HG03139 (cell line): ENCODE results near the gene GPC1.

Experiments
- ATAC-seq: cut with Tn5 transposase; IDR thresholded peaks from one replicate; pipeline ENCODE4 v1.9.1; 2021; ENCODE audit not compliant: unreplicated experiment

GPC1 gene

DNA sequence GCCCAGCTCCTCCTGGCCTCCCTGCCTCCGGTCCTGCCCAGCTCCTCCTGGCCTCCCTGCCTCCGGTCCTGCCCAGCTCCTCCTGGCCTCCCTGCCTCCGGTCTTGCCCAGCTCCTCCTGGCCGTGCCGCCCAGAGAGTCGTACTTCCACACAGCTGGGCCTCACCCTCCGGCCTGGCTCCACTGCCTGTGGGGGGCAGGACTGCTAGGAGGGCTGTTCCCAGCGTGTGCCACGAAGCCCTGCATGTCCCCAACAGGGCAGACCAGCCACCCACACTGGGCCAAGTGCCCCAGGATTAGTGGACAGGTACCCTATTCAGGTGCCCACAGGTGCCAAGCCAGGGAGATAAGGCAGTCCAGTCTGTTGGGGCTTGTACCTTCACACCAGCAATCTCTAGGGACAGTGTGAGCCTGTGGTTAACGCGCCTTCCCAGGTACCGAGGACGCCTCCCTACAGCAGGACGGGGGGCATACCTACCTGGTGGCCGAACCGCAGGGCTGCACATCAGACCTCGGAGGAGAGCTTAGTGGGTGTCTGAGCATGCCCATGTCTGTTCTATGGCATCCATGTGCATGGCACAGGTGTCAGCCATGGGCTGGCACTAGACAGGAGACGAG is 5.3 kb downstream of the GPC1 start:
- ATAC-seq, result no peak

DNA sequence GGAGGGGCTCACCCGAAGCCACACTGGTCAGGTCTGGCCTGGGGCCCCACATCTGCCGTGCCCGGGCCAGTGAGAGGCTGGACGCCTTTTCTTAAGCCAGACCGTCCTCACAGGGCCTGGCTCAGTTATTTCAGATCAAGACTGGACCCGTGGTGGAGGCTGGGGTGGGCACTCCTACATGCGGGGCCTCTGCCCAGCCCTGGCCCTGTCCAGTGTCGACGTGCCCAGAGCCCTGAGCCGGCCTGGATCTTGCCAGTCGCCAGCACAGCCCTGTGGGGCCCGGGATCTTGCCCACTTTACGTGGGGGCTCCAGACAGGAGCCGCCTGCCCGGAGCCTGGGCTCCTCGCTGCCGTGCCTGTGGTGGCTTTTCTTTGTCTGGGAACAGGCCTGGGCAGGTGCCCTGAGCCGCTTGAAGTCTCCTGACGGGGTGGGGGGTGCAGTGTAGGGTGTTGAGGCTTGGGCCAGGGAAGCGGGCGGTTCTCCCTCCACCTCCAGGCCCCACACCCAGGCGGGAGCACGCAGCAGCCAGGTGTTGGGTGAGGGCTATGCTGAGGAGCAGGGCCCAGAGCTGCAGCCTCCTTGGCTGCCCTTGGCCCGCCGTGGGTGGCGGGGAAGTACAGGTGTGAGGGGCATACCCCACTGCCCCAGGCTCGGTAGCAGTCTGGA is 6.0 kb downstream of the GPC1 start:
- no peak for ATAC-seq

GRCh38 chr2:240441993-240442411 is 6.5 kb downstream of the GPC1 start:
- no peak for ATAC-seq

DNA sequence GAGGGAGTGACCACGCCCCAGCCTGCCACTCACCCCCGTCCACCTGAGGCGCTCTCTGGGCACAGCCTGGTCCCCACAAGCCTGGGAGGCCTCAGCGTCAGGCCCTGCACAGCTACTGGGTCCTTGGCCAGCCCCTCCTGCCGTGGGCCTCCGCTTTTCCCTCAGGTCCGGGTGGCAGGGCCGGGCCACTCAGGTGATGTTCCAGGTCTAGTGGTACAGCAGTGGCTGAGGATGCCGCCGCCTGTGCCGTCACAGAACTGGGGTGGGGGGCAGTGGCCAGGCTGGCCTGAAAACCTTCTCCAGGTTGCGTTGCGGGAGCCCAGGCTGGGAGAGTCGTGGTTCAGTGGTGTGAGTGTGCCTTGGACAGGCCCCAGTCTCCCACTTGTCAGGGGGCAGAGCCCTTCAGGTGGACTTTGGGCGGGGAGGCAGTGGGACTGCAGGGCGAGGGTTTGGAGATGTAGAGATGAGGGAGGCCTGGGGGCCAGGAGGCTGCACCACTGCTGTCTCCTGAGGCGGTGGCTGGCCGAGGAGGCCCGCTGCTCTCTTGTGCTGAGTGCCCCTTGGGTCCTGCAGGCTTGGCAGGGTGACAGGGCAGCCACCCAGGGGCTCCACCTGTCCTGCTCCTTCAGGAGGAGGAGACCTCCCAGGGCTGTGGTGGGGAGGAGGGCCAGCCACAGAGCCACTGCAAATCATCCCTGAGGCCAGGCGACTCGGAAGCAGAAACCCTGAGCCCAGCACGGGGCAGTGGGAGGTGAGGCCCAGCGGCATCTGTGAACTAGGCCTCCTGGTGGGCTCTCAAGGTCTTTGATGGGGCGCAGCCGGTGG is 7.6 kb downstream of the GPC1 start:
- ATAC-seq, result no peak

- no peak for ATAC-seq
These were observed 8.4 kb downstream of the GPC1 start for GRCh38 chr2:240443891-240444301.

DNA sequence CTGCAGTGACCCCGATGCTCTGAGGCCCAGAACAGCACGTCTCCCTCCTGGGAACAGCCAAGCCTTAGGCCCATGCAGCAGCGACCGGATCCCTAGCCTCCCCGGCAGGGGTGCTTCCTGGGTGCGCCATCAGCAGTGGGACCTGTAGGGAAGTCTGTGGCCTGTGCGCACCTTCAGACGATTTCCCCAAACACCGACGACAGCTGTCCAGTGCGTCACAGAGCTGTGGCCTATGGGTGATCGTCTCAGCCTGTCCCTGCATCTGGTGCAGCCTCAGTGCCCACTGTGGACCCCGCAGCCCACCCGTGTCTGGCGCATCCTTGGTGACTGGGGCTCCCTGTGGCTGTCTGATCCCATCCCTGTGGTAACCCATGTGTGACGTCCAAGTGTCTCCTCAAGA is 9.0 kb downstream of the GPC1 start:
- ATAC-seq, result no peak

DNA sequence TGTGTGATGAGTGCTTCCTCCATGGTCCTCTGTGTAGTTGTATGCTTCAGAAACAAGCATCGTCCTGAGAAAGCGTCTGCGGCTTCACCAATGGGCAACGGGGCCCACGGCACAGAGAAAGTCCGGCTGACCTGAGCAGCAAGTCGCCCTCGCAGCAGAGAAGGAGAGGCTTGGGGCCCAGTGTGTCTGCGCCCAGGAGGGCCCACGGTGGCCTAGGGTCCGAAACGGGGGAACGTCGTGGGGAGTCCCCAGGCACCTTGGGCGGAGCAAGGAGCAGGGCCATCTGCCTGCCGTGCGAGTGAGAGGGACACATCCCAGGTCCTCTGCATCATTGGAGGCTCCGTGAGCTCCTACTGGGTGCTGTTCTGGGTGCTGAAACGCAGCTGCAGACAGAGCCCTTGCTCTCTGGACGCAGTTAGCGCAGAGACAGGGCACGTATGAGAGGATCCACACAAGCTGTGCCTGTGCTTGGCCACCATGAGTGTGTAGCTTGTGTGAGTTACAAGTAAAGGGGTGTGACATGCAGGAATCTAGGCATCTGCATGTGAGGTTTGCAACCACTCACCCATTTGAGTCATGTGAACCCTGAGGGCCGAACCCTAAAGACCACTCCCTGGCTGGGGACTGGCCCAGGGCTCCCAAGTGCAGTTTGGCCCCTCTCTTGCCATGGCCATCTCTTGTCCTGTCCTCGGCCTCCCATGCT is 10.6 kb downstream of the GPC1 start:
- no peak for ATAC-seq

DNA sequence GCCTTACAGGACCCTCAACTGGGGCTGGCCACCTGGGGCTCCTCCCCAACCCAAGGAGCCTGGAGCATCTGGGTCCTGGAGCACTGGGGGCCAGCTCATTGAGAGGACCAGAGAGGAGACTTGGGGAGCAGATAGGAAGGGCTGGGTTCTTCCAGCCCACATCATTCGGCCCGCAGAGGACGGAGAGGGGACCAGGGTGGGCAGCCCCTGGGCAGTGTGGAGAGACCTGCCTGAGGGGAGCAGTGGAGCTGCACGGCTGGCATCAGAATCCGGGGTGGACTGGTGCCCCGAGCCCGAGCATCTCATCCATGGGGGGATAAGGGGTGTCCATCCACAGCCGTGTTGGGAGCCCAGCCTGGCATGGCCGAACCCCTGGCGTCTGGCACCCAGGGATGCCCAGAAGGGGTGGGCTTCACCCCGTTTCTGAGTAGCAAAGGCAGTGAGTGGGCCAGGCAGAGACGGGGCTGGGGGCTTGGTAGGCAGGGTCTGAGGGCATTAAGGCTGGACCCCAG is 11.3 kb downstream of the GPC1 start:
- no peak for ATAC-seq

GRCh38 chr2:240447331-240447730 is 11.9 kb downstream of the GPC1 start:
- ATAC-seq, result no peak

- no peak for ATAC-seq
These were observed 12.5 kb downstream of the GPC1 start for GRCh38 chr2:240447934-240448333.

DNA sequence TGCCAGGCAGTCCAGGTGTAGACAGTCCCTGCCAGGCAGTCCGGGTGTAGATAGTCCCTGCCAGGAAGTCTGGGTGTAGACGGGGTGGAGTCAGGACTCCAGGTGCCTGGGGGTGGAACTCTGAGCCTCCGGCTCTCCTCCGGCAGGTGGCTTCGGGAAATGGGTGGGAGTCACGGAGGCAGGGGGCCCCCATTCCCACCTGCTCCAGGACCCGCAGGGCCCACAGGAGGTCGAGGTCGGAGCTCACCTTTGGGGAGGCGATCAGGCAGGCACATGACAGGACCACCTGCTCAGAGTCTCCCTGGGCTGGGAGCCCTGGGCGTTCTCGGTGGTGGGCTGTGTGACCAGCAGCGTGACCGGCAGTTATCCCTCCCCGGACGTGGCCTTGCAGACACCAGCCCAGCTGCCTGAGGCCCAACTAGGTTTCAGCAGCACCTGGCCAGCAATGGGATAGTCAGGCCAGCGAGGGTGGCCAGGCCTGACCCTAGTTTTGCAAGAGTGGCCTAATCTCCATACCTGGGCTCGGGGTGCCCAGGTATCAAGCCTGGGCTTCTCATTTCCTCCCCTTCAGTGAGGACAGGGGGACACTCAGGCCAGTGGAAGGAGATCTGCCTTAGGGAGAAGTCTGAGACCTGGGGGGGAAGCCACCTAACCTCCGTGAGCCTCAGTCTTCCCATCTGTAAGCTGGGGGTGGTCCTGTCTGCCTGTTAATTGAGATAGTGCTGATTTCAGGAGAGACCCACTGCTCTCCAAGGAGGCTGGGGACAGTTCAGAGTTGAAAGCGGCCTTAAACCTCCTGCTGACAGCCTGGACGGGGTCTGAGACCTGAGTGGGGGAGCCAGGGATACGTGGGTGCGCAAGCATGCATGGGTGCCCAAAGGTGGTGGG is 13.2 kb downstream of the GPC1 start:
- no peak for ATAC-seq

GRCh38 chr2:240449764-240450531 is 14.5 kb downstream of the GPC1 start:
- ATAC-seq, result no peak

GRCh38 chr2:240450532-240451107 is 15.2 kb downstream of the GPC1 start:
- ATAC-seq, result no peak

GRCh38 chr2:240451108-240451611 is 15.7 kb downstream of the GPC1 start:
- no peak for ATAC-seq

DNA sequence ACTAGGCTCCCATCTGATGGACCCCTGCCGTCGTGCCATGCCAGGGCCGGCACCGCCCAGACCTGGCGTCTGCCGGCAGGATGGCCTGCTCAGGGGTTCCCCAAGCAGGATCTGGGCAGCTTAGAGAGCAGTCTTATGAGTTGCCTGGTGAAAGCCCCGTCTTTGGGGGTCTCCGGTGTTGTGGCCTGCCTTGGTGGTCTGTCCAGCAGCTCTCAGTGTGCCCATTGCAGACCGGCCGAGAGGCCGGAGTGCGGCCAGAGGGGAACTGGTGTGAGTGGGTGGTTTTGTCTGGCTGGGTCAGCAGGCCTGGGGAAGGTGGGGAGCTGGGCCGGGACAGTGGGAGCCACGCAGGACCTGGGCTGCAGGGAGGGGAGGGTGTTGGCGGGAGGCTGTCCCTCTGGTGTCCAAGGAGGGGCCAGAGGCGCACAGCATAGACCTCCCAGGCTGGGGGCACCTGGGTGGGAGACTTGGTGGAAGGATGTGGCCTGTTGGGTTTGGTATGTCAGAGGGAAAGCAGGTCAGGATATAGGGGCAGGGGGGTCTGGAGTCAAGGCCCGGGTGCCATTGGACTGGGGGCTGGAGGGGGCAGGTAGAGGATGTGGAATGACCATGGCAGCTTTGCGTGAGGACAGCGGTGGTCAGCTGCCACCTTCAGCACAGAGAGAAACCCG is 16.5 kb downstream of the GPC1 start:
- ATAC-seq, result no peak

GRCh38 chr2:240452462-240453256 is 17.2 kb downstream of the GPC1 start:
- ATAC-seq, result no peak

DNA sequence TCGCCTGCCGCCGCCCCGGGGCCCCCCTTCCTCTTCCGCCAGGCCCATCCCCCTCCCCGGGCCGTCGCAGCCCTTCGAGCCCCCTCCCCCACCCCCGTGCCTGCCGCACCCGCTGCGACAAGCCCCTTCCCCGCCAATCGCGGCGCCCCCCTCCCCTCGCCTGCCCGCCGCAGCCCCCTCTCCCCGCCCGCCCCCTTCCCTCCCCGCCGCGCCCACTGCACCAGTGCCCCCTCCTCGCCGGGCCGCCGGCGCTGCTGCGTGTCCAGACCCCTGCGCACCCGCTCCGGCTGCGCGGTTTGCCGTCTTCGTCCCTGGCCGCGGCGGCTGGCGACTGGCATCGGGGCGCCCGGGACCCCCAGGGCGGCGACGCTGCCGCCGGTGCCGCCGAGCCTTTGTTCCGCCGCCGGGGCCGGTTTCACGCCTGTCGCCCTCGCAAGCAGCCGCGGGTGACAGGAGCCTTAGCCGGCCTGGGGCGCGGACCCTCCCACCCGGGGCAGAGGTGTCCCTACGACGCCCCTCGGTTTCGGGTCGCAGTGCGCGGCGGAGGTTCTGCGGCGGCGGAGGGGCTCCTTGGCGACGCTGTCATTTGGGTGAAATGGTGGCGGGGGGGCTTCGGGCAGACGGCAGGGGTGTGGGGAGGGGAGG is 18.1 kb downstream of the GPC1 start:
- ATAC-seq, result no peak
